Measurements from ENCODE around the gene P4HA3.
A peak's percentile ranks its signal among the peaks of the same experiment; 100 is the strongest.

P4HA3 gene

GRCh38 chr11:74256378-74257133 is 54.9 kb downstream of the P4HA3 start:
- no peak for TF ChIP-seq CTCF (IDR thresholded peaks at IDR 0.05; ENCODE audit: unreplicated experiment in 3 of 3)
- Mint-ChIP-seq H3K36me3 (ENCODE audit: low read depth) (peaks cover 18% of the 10 kb centered on the region), H3K4me1 (peaks cover 12% of the 10 kb centered on the region), H3K9me3 (no peaks in the 10 kb centered on the region), H3K27me3 (ENCODE audit: low read depth) (peaks cover 19% of the 10 kb centered on the region), H3K27ac (no peak overlapping the region), H3K4me3 (no peak overlapping the region)

- H3K4me3 Mint-ChIP-seq: no peak overlapping the region
- H3K36me3 Mint-ChIP-seq (ENCODE audit: low read depth): peaks cover 18% of the 10 kb centered on the region
- peaks cover 12% of the 10 kb centered on the region for H3K4me1 Mint-ChIP-seq
- H3K9me3 Mint-ChIP-seq: no peaks in the 10 kb centered on the region
- no peak overlapping the region for H3K27ac Mint-ChIP-seq
- H3K27me3 Mint-ChIP-seq (ENCODE audit: low read depth): peaks cover 16% of the 10 kb centered on the region
- TF ChIP-seq CTCF (IDR thresholded peaks at IDR 0.05; ENCODE audit: unreplicated experiment in 3 of 3): peak; percentile 89 to 94 (median 89)
Measured at GRCh38 chr11:74255741-74256375, 55.6 kb downstream of the P4HA3 start.

GRCh38 chr11:74253361-74253760 is 58.1 kb downstream of the P4HA3 start:
- no peak for TF ChIP-seq CTCF (IDR thresholded peaks at IDR 0.05; ENCODE audit: unreplicated experiment in 3 of 3)
- Mint-ChIP-seq H3K4me3 (no peak overlapping the region), H3K27ac (no peak overlapping the region), H3K36me3 (ENCODE audit: low read depth) (peaks cover 33% of the 10 kb centered on the region), H3K27me3 (ENCODE audit: low read depth) (peaks cover 13% of the 10 kb centered on the region), H3K9me3 (no peaks in the 10 kb centered on the region), H3K4me1 (peaks cover 12% of the 10 kb centered on the region)

- Mint-ChIP-seq H3K9me3 (no peaks in the 10 kb centered on the region), H3K27ac (no peak overlapping the region), H3K4me1 (no peaks in the 10 kb centered on the region), H3K36me3 (ENCODE audit: low read depth) (peaks cover 41% of the 10 kb centered on the region), H3K27me3 (ENCODE audit: low read depth) (peaks cover 3% of the 10 kb centered on the region), H3K4me3 (no peak overlapping the region)
- TF ChIP-seq CTCF (IDR thresholded peaks at IDR 0.05; ENCODE audit: unreplicated experiment in 3 of 3): no peak
Measured at GRCh38 chr11:74249496-74249895, 61.9 kb downstream of the P4HA3 start.

- Mint-ChIP-seq H3K27ac (no peak overlapping the region), H3K4me1 (no peaks in the 10 kb centered on the region), H3K4me3 (no peak overlapping the region), H3K36me3 (ENCODE audit: low read depth) (peaks cover 40% of the 10 kb centered on the region), H3K27me3 (ENCODE audit: low read depth) (no peaks in the 10 kb centered on the region), H3K9me3 (no peaks in the 10 kb centered on the region)
- no peak for TF ChIP-seq CTCF (IDR thresholded peaks at IDR 0.05; ENCODE audit: unreplicated experiment in 3 of 3)
Measured at GRCh38 chr11:74248469-74248868, 63.0 kb downstream of the P4HA3 start.

- H3K4me3 Mint-ChIP-seq: no peak overlapping the region
- no peaks in the 10 kb centered on the region for H3K27me3 Mint-ChIP-seq (ENCODE audit: low read depth)
- H3K36me3 Mint-ChIP-seq (ENCODE audit: low read depth): peaks cover 31% of the 10 kb centered on the region
- H3K27ac Mint-ChIP-seq: no peak overlapping the region
- H3K9me3 Mint-ChIP-seq: no peaks in the 10 kb centered on the region
- no peak for TF ChIP-seq CTCF (IDR thresholded peaks at IDR 0.05; ENCODE audit: unreplicated experiment in 3 of 3)
- no peaks in the 10 kb centered on the region for H3K4me1 Mint-ChIP-seq
Measured at GRCh38 chr11:74238243-74238642, 73.2 kb downstream of the P4HA3 start.
